GM23338 (cell line): ENCODE measurements around the gene MAPK14. TPM values are rescaled to one million over a fixed set of nuclear protein-coding genes. Genes with fewer than 3 reads are reported as not detected.

ENCODE experiments used
- ATAC-seq: fragments of 200-7000 bp; cut with Tn5 transposase; 3 replicates; pipeline ENCODE4 v1.9.1; 2020
- DNase-seq: peaks from one replicate; pipeline ENCODE4 v3.0.0-alpha.2; 2015; ENCODE audit warnings: low spot score
- H2AFZ ChIP-seq: fragments of 200-600 bp; sonication (generic); 2 replicates; pipeline ENCODE4 v1.8.0; 2016; ENCODE audit warnings: antibody characterized with exemption, mild to moderate bottlenecking, moderate library complexity
- H3F3A ChIP-seq: fragments of 200-600 bp; sonication (generic); replicated peaks from 2 replicates; pipeline ENCODE4 v1.8.0; 2017; ENCODE audit warnings: antibody characterized with exemption, mixed run types, low read depth
- H3K27ac ChIP-seq: fragments of 200-600 bp; sonication (generic); 2 replicates; pipeline ENCODE4 v1.6.1; 2016; ENCODE audit warnings: low read depth
- H3K27me3 ChIP-seq: fragments of 200-600 bp; sonication (generic); 2 replicates; pipeline ENCODE4 v1.8.0; 2016; ENCODE audit warnings: mild to moderate bottlenecking, mixed run types, moderate library complexity; ENCODE audit not compliant: insufficient read depth
- H3K36me3 ChIP-seq: fragments of 200-600 bp; sonication (generic); 2 replicates; pipeline ENCODE4 v1.8.0; 2016; ENCODE audit warnings: mild to moderate bottlenecking; ENCODE audit not compliant: insufficient read depth
- H3K4me1 ChIP-seq: fragments of 200-600 bp; sonication (generic); 2 replicates; pipeline ENCODE4 v1.8.0; 2016; ENCODE audit warnings: mild to moderate bottlenecking, moderate library complexity; ENCODE audit not compliant: insufficient read depth
- H3K4me2 ChIP-seq: fragments of 200-600 bp; sonication (generic); 2 replicates; pipeline ENCODE4 v1.7.1; 2017; ENCODE audit warnings: mixed run types
- H3K4me3 ChIP-seq: fragments of 200-600 bp; sonication (generic); 2 replicates; pipeline ENCODE4 v1.6.1; 2016; ENCODE audit warnings: mixed run types
- H3K79me2 ChIP-seq: fragments of 200-600 bp; sonication (generic); replicated peaks from 2 replicates; pipeline ENCODE4 v1.8.0; 2017; ENCODE audit warnings: mild to moderate bottlenecking; ENCODE audit not compliant: insufficient read depth
- H3K9me2 ChIP-seq: fragments of 200-600 bp; sonication (generic); 2 replicates; pipeline ENCODE4 v1.8.0; 2017; ENCODE audit not compliant: insufficient read depth
- H4K20me1 ChIP-seq: fragments of 200-600 bp; sonication (generic); replicated peaks from 2 replicates; pipeline ENCODE4 v1.8.0; 2017; ENCODE audit warnings: mild to moderate bottlenecking; ENCODE audit not compliant: insufficient read depth
- H3K27ac Mint-ChIP-seq: 2 replicates; pipeline ENCODE4 v1.8.0; 2020; ENCODE audit warnings: inconsistent platforms, mild to moderate bottlenecking, moderate library complexity, mixed read lengths
- H3K27me3 Mint-ChIP-seq: 3 replicates; pipeline ENCODE4 v1.8.0; 2022; ENCODE audit warnings: low read depth, mild to moderate bottlenecking, moderate library complexity, mixed read lengths, inconsistent platforms; ENCODE audit not compliant: insufficient read depth, poor library complexity
- H3K36me3 Mint-ChIP-seq: 3 replicates; pipeline ENCODE4 v1.8.0; 2021; ENCODE audit warnings: low read depth, mild to moderate bottlenecking, inconsistent platforms, moderate library complexity, mixed read lengths
- H3K4me1 Mint-ChIP-seq: 3 replicates; pipeline ENCODE4 v1.8.0; 2020; ENCODE audit warnings: mild to moderate bottlenecking, inconsistent platforms, mixed read lengths
- H3K4me3 Mint-ChIP-seq: 3 replicates; pipeline ENCODE4 v1.8.0; 2021; ENCODE audit warnings: moderate library complexity, mild to moderate bottlenecking, inconsistent platforms, mixed read lengths
- H3K9me3 Mint-ChIP-seq: 3 replicates; pipeline ENCODE4 v1.8.0; 2020; ENCODE audit warnings: moderate library complexity, mild to moderate bottlenecking, inconsistent platforms, mixed read lengths
- CREB1 ChIP-seq: fragments of 250-450 bp; sonication (Bioruptor Pico); IDR thresholded peaks from 2 replicates; pipeline ENCODE4 v1.5.0; 2020; ENCODE audit warnings: low read depth, mild to moderate bottlenecking, moderate library complexity
- EZH2 ChIP-seq: fragments of 200-600 bp; sonication (generic); IDR thresholded peaks from one replicate; pipeline ENCODE4 v1.8.0; 2017; ENCODE audit warnings: antibody characterized with exemption, mild to moderate bottlenecking, low read depth; ENCODE audit not compliant: unreplicated experiment
- EZH2phosphoT487 ChIP-seq: fragments of 200-600 bp; sonication (generic); IDR thresholded peaks from one replicate; pipeline ENCODE4 v1.8.1; 2018; ENCODE audit warnings: antibody characterized with exemption; ENCODE audit not compliant: unreplicated experiment
- JUNB ChIP-seq: IDR thresholded peaks from one replicate; pipeline ENCODE4 v1.6.1; 2016; ENCODE audit warnings: antibody characterized with exemption; ENCODE audit not compliant: unreplicated experiment
- NANOG ChIP-seq: IDR thresholded peaks from 2 replicates; pipeline ENCODE4 v1.6.1; 2016; ENCODE audit warnings: antibody characterized with exemption, borderline replicate concordance
- REST ChIP-seq: IDR thresholded peaks from one replicate; pipeline ENCODE4 v1.6.1; 2018; ENCODE audit warnings: antibody characterized with exemption; ENCODE audit not compliant: unreplicated experiment
- ZNF331 ChIP-seq: fragments of 250-450 bp; sonication (Bioruptor Pico); IDR thresholded peaks from 2 replicates; pipeline ENCODE4 v1.5.0; 2020; ENCODE audit warnings: low read depth, mild to moderate bottlenecking, moderate library complexity
- ZNF462 ChIP-seq: fragments of 250-450 bp; sonication (Bioruptor Pico); IDR thresholded peaks from 2 replicates; pipeline ENCODE4 v1.5.0; 2020; ENCODE audit warnings: mild to moderate bottlenecking, moderate library complexity
- polyA plus RNA-seq: library from polyadenylated mRNA; unstranded; fragments of >200 nt; fragmentation: Nextera tagmentation; extraction: Ambion mirVana; gene quantifications from 2 replicates; pipeline ENCODE4 v1.2.1, GENCODE V29; 2016
- total RNA-seq: library from RNA; depleted of rRNA; stranded (reverse); fragments of >200 nt; shearing (Covaris generic); gene quantifications from 2 replicates; pipeline ENCODE4 v1.2.3, GENCODE V29; 2014

Gene MAPK14
- total and polyA plus RNA-seq, 2 experiments from 2014 or later, result 8.8 to 44.5 TPM

DNA sequence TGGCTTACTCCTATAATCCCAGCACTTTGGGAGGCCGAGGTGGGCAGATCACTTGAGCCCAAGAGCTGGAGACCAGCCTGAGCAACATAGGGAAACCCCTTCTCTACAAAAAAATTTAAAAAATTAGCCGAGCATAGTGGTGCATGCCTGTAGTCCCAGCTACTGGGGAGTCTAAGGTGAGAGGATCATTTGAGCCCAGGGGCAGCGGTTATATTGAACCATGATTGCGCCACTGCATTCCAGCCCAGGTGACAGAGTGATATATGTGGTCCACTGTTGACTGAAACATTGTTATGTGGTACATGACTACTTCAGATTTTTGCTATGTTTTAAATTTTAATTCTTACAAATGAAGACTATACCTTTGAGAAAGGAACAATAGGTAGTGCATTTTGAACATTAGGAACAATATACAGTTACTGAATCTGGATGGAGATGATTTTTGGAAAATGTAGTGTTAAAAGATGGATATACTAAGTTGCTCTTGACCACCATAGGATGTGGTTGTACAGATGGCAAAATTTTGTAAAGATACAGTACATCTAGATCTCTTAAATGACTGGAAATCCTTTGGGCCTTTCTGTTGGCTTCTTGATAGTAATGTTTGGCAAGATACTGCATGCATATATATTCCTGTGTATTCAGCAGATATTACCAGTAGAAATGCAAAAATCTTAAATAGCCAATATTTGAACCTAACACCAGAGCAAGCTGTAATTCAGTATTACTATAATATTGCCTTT, 35.9 kb downstream of the MAPK14 start (continued):
- TF ChIP-seq REST (no peak), NANOG (no peak)

GRCh38 chr6:36064770-36065396, 37.3 kb downstream of the MAPK14 start:
- Histone ChIP-seq H3K79me2 (peaks cover 29% of the 10 kb centered on the region), H3K27ac (no peak overlapping the region), H3K4me3 (no peak overlapping the region), H3K4me2 (no peak overlapping the region), H3F3A (no peaks in the 10 kb centered on the region), H3K36me3 (no peaks in the 10 kb centered on the region), H3K4me1 (no peaks in the 10 kb centered on the region), H3K27me3 (no peaks in the 10 kb centered on the region), H3K9me2 (no peaks in the 10 kb centered on the region), H4K20me1 (0 out of 2 replicates have a peak, but pooled peaks cover 9% of the 10 kb centered on the region), H2AFZ (no peak overlapping the region)
- peaks cover 3% of the 10 kb centered on the region; the same call in 1 of the 3 replicates for H3K36me3 Mint-ChIP-seq
- DNase-seq, result no peak
- no peak for TF ChIP-seq NANOG
- TF ChIP-seq EZH2phosphoT487, result no peak
- no peak for TF ChIP-seq EZH2
- no peak for TF ChIP-seq CREB1 (CRISPR knock-in tag)
- no peak overlapping the region for H3K27ac Mint-ChIP-seq
- no peaks in the 10 kb centered on the region for H3K27me3 Mint-ChIP-seq
- no peak for ATAC-seq
- H3K9me3 Mint-ChIP-seq, result no peaks in the 10 kb centered on the region
- H3K4me1 Mint-ChIP-seq, result no peaks in the 10 kb centered on the region
- no peak overlapping the region for H3K4me3 Mint-ChIP-seq

- no peaks in the 10 kb centered on the region for H3K4me1 Mint-ChIP-seq
- H3K36me3 Mint-ChIP-seq, result no peaks in the 10 kb centered on the region
- no peak overlapping the region for H3K4me3 ChIP-seq
- no peaks in the 10 kb centered on the region for H3K9me3 Mint-ChIP-seq
- no peaks in the 10 kb centered on the region for H3K4me1 ChIP-seq
- ATAC-seq (no peak), DNase-seq (no peak)
- H4K20me1 ChIP-seq, result 0 out of 2 replicates have a peak, but pooled peaks cover 9% of the 10 kb centered on the region
- H2AFZ ChIP-seq, result no peak overlapping the region
- H3K4me2 ChIP-seq, result no peak overlapping the region
- no peaks in the 10 kb centered on the region for H3F3A ChIP-seq
- H3K4me3 Mint-ChIP-seq, result no peak overlapping the region
- H3K27ac ChIP-seq, result no peak overlapping the region
- no peak overlapping the region for H3K27ac Mint-ChIP-seq
- no peaks in the 10 kb centered on the region for H3K9me2 ChIP-seq
- no peaks in the 10 kb centered on the region for H3K36me3 ChIP-seq
- H3K27me3 Mint-ChIP-seq, result no peaks in the 10 kb centered on the region
- H3K27me3 ChIP-seq, result no peaks in the 10 kb centered on the region
- peaks cover 30% of the 10 kb centered on the region for H3K79me2 ChIP-seq
- TF ChIP-seq JUNB (no peak), NANOG (no peak), ZNF331 (CRISPR knock-in tag) (no peak), EZH2 (no peak), ZNF462 (CRISPR knock-in tag) (no peak)
Observed at GRCh38 chr6:36065916-36066315, 38.3 kb downstream of the MAPK14 start.
